Measurements from ENCODE around the gene TRMT44.

GRCh38 chr4:8438743-8439142 is 1.8 kb upstream of the TRMT44 start:
- TF ChIP-seq POLR2A (IDR thresholded peaks at IDR 0.05) (no peak), POLR2AphosphoS5 (IDR thresholded peaks at IDR 0.05) (no peak), CTCF (IDR thresholded peaks at IDR 0.05) (no peak)
